Measurements from ENCODE around the gene BLOC1S3. TPM values are rescaled to one million over a fixed set of nuclear protein-coding genes. Genes with fewer than 3 reads are reported as not detected.

The BLOC1S3 gene
- total RNA-seq, 1 donor from 2014 or later, result 6.0 TPM

DNA sequence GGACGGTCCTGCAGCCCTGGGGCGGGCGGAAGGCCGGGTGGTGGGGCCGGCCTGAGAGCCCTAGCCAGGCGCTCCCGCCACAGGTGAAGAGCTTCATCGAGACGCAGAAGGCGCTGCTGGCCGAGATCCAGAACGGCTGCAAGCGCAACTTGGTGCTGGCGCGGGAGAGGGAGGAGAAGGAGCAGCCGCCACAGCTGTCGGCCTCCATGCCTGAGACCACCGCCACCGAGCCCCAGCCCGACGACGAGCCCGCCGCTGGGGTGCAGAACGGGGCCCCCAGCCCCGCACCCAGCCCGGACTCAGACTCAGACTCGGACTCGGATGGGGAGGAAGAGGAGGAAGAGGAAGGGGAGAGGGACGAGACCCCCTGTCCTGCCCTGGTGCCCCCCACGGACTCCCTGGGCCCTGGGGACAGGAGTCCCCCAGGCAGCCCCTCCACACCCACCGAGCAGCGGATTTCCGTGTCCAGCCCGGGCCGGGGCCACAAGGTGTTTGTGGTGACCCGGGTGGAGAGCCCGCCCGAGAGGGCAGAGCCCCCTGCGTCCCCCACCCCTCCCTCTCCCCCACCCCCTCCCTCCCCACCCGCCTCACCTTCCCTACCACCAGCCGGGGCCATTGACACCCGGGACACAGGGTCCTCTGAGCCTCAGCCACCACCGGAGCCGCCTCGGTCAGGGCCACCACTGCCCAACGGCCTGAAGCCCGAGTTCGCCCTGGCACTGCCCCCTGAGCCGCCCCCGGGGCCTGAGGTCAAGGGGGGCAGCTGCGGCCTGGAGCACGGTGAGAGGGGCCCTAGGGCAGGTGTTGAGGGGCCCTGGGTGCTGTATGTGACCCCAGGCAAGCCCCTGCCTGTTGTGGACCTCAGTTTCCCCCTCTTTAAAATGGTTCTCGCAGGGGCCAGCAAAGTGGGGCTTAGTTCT is 33.1 kb upstream of the BLOC1S3 start:
- no peak for DNase-seq
- intact Hi-C loops (cut with micrococcal nuclease), result no loop called here
- ATAC-seq, result no peak

DNA sequence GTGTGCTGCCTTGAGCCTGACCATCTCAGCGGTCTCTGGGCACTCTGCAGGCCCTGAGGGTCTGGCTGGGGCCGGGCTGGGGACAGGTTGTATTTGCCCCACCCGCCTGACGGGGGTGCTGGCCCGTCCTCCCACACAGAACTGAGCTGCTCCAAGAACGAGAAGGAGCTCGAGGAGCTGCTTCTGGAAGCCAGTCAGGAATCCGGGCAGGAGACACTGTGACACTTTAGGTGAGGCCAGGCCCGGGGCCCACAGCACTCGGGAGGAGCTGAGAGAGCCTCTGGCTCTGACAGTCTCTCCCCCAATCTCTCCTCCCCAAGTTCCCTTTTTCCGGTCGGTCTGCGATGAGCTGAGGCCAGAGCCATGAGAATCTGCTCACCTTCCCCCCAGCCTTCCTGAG is 32.3 kb upstream of the BLOC1S3 start:
- ATAC-seq (no peak), DNase-seq (no peak)
- intact Hi-C loops (cut with micrococcal nuclease), result no loop called here

DNA sequence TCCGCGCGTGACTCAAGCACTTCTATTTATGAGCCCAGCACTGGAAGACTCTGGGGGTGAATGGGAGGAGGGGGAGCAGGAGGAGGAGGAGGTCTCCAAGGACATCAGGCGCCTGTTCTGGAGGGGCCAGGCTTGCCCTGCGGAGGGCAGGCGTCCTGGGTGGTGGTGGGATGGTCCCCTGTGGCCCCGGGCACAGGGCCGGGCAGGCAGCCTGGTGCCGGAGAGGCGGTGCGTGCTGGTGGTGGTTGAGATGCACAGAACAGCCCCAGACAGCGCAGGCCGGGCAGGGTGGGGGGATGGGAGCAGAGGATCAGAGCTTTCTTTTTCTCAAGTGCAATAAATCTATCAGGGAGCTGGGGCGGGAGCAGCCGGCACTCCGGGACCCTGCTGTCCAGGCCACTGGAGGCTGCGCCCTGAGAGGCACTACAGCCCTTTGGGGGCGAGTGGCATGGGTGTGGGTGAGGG is 31.8 kb upstream of the BLOC1S3 start:
- no peak for DNase-seq
- intact Hi-C loops (cut with micrococcal nuclease), result no loop called here
- ATAC-seq, result no peak

DNA sequence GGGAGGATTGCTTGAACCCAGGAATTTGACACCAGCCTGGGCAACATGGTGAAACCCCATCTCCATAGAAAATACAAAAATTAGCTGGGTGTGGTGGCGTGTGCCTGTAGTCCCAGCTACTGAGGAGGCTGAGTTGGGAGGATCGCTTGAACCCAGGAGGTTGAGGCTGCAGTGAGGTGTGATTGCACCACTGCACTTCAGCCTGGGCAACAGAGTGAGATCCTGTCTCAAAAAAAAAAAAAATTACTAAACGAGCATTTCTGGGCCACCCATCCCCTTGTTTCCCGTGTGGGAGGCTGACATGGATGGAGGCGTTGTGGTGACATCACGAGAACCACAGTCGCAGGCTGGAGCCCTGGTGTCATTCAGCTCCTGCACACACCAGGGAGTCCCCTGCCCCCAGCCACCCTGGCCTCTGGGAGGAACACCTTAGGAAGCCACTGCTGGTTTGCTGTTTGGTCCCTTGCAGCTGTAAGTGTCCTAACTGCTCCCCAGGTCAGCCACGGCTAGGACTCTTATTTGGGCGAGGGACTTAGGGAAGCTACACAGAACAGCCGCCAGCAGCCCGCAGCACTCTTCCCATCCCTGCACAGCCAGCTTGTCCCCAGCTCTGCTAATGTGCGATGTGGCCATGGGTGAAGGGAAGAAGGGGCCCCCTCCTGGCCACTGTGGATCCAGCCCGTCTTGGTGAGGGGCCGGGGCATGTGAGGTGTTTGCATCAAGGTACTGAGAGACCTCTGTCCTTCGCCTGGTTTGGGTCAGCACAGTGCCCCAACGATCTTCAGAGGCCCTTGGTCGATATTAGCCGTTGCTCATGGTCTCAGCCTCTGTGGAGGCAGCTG is 30.5 kb upstream of the BLOC1S3 start:
- intact Hi-C loops (cut with micrococcal nuclease), result no loop called here
- DNase-seq (no peak), ATAC-seq (no peak)

DNA sequence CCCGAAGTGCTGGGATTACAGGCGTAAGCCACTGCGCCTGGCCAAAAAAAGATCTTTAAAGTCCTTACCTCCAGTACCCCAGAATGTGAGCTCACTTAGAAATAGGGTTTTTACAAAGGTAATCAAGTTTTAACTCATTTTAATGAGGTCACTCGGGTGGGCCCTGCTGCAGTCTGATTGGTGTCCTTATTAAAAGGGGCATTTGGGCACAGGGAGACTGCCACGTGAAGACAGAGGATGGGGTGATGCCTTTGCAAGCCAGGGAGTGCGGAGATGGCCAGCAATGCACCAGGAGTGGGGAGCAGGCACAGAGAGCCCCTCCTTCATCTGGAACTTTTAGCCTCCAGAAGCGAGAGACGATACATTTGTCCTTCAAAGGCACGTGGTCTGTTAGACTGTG is 29.5 kb upstream of the BLOC1S3 start:
- intact Hi-C loops (cut with micrococcal nuclease), result no loop called here
- ATAC-seq (no peak), DNase-seq (no peak)

DNA sequence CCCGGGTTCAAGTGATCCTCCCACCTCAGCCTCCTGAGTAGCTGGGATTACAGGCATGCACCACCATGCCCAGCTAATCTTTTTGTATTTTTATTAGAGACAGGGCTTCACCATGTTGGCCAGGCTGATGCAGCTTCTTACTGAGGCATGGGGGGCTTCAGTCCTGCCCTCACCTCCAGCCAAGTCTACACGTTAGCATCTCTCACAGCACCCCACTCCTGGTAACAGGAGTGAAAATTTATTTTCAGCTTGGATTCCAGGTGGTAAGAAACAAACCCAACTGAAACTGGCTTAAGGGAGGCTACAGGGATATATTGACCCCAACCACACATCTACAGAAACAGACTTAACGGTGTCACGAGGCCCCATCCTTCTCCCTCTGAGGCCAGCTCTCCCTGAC is 28.4 kb upstream of the BLOC1S3 start:
- DNase-seq (no peak), ATAC-seq (no peak)
- intact Hi-C loops (cut with micrococcal nuclease), result no loop called here

DNA sequence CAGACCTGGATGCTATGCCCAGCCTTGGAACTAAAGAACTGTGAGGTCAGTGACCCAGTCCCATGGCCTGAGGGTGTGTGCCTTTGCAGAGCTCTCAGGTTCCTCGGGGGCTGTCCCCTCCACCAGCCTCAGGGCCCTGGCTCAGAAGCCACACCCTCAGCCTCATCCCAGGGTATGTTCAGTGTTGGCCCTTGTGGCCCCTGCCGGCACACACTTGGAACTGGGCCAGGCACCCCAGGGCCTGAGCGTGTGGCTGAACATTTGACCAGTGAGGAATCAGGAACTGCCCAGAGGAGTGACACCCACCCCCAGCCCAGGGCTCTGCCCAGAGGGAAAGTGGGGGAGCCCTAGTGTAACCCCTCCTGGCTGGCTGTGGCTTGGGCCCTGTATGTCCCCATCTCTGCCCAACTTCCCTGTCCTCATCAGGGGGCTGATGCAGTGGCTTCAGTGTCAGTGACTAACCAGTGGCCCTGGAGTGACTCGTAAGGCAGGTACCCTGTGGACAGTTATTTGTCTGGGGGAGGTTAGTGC is 27.8 kb upstream of the BLOC1S3 start:
- intact Hi-C loops (cut with micrococcal nuclease), result no loop called here
- ATAC-seq, result no peak
- DNase-seq, result no peak

DNA sequence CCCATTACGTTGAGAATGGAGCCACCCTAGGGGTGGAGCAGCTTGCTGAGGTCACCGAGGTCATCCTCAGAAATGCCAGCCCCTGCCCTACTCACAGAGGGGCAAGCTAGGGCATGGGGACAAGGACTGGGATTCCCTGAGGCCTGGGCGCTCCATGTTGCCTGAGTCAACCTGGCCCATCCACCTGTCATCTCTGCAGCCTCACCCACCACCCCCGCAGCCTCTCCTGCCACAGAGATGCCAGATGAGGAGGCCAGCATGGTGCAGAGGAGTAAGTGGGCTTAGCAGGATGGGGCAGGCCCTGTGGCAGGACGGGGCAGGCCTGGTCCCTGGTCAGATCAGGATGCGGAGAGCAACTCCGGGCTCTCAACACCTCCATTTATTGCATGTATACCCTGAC is 27.3 kb upstream of the BLOC1S3 start:
- DNase-seq, result no peak
- ATAC-seq, result no peak
- intact Hi-C loops (cut with micrococcal nuclease), result no loop called here

DNA sequence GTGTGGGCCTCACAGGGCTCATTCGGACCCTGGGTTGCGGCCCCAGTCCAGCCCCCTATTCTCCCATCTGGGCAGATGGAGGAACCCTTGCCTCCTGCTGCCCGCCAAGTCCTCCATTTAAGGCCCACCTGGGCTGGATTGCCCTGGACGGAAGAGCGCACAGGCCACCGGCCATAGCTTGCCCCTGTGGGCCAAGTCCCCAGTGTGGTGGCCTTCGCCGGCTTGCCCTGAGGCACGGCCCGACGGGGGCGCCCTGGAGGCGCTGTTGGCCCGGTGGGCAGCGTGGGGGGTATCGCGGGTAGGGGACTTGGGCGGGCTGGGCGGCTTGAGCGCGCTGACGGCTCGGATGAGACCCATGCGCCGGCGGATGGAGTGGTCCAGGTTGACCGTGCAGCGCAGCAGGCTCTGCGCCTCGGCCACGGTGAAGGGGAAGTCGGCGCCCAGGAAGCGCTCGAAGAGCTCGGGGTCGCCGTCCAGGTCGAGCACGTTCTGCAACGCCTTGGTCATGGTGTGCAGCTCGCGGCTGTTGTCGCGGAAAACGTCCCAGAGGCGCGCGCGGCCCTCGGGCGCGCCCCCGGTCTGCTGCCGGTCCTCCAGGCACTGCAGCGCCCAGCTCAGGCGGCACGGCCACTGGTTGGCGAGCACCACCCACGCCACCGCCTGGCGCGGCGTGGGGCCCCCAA is 26.6 kb upstream of the BLOC1S3 start:
- ATAC-seq, result no peak
- intact Hi-C loops (cut with micrococcal nuclease), result no loop called here
- no peak for DNase-seq

DNA sequence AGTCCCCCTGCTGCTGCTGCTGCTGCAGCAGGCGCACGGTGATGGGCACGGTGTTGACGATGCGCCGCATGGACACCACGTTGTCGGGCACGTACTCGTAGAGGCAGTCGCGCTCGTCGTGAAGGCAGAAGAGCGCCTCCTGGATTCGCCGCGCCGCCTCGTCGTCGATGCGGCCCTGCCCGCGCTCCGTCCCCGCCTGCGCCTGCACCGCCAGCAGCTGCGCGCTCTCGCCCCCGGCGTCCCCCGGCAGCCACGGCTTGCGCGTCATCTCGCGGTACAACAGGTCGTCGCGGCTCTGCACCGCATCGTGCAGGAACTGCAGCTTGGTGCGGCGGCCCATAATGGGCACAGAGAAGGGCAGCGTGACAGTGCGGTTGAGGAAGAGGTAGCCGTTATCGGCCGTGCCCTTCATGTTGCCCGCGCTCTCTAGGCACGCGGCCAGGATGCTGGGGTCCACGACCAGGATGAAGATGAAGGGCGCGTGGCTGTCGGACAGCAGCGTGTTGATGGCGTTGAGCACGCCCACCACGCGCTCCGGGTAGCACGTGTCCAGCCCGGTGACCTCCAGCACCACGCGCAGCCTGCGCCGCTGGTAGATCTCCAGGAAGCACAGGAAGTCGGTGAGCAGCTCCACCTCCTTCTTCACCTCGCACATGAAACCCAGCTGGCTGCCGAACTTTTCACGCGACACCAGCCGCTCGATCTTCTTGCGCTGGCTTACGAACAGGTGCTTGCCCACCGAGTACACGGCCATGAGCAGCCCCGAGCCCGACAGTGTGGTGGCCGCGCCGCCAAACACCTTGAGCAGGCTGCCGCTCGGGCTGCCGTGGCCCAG is 25.9 kb upstream of the BLOC1S3 start:
- DNase-seq, result peak; percentile 64
- intact Hi-C loops (cut with micrococcal nuclease), result no loop called here
- peak; percentile 60 for ATAC-seq

DNA sequence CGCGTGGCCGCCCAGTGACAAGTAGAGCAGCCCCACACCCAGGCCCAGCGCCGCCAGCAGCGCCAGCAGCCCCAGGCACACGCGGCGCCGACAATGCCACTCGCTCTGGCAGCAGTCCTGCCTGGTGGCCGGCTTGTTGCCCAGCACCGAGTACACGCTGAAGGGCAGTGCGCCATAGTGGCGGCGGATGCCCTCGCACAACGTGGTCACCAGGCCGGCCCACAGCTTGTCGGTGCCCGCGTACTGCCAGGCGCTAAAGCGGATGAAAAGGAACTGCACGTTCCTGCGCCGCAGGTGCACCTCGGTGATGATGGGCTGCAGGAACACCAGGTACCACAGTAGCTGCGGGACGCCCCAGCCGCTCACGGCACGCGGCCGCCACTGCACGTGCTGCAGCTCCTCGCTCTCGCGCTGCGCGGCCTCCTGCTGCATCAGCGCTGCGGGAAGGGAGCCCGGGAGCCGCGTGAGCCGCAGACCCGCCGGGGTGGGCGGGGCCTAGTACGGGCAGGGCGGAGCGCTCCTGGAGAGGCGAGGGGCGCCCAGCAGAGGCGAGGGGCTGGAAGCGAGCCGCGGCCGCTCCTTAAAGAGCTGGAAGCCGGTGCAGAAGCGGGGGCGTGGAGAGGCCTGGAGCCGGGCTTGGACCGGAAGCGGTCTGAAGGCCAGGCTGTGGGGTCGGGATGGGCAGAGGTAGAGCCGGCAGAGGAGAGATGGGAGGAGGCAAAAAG is 25.1 kb upstream of the BLOC1S3 start:
- ATAC-seq (peak; percentile 75), DNase-seq (peak; percentile 70)
- intact Hi-C loops (cut with micrococcal nuclease), result no loop called here

DNA sequence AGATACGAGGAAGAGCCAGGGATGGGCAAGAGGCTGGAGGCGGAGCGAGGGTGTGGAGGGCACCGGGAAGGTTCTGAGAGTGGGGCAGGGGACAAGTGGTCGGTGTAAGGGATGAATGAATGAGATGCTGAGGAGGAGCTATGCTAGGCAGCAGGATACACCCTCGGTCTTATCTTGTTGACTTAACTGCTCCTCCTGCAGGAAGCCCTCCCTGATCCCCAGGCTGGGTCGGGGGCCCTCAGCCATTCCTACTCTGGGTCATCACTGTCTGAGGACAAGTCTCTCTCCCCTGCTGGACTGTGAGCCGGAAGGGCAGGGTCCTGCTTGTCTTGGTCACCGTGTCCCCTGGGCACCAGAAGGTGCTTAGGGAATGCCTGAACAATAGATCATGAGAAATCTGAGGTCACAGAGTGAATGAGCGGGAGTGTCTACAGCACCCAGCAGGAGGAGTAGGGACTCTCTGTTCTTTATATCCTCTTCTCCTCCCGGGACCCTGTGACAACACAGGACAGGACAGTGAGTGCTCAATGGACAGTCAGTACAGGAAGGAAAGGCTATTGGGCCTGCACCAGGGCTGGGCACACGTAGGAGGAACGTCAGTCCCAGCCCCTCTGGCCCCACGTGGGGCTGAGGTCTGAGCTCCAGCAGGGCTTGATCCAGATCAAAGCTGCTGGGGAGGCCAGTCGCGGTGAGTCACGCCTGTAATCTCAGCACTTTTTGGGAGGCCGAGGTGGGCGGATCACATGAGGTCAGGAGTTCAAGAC is 24.3 kb upstream of the BLOC1S3 start:
- DNase-seq, result no peak
- peak; percentile 36 for ATAC-seq
- intact Hi-C loops (cut with micrococcal nuclease), result no loop called here

DNA sequence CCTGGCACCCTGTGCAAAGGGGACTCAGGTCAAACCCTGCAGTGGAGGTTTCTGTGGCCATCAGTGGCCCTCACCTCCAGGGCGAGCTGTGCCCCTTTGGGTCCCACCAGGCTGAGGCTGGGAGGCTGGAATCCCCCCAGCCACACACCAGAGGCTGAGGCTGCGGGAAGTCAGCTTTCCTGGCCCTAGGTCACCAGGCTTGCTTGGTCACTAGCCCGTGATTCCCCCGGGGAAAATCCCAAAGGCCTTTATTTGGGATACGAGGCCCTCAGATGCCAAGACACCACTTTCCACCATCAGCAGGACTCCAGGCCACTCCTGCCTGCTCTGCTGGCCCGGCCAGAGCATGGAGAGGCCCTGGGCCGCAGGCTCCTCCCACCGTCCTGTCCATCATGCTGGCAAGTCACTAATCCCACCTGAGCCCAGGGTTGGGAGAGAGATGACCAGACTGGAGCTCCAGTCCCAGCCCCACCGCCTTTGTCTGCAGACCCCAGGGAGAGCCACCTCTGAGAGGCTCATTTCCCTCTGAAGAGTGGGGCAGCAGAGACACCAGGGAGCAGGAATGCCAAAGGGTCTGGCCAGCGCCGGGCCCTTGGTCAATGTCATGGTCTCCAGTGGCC is 22.5 kb upstream of the BLOC1S3 start:
- ATAC-seq, result no peak
- no peak for DNase-seq
- intact Hi-C loops (cut with micrococcal nuclease), result no loop called here

DNA sequence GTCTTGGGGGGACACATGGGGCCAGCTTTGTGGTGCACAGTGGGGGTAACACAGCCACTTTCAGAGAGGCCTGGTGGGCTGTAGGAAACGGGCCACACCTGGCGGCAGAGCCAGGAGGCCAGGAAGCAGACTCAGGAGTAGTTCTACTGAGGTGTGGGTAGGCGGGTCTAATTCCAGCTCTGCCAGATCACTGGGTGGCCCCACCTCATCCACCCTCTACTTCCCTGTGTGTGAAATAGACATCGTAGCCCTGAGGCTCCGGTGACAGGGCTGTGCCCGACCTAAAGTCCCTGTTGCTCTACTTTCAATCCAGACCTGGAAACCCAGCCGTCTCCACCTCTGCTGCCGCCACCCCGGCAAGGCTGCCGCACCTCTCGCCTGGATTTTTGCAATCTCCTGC is 21.8 kb upstream of the BLOC1S3 start:
- intact Hi-C loops (cut with micrococcal nuclease), result no loop called here
- DNase-seq (no peak), ATAC-seq (no peak)

DNA sequence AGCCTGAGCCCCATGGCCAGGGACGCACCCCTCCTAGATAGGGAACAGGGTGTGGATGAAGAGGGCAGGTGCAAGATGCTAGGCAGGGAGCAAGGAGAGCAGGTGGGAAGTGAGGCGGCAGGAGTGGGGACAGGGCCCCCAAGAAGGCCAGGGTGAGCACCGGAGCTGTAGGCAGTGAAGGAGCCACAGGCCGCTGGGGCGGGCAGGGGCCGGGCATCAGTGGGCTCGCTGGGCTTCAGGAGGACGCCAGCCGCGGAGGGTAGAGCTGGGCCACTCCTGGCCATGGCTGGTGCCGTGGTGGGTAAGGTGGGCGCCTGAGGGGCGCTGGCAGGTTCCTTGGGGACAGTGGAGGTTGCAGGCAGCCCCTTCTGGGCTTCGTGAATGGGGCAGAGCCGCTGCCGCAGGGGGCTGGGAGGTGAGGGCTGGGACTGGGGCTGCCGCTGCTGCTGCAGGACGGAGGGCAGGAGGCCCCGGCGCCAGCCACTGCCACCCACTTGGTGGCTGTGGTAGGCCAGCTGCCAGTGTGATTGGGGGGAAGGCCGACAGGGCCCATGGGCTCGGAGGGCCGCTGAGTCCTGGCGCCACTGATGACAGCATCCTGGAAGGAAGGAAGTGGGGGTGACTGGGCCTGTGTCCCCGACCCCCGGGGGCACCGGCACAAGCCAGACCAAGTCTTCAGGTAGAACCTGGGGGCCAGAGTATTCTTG is 19.9 kb upstream of the BLOC1S3 start:
- intact Hi-C loops (cut with micrococcal nuclease), result no loop called here
- DNase-seq, result no peak
- ATAC-seq, result no peak

DNA sequence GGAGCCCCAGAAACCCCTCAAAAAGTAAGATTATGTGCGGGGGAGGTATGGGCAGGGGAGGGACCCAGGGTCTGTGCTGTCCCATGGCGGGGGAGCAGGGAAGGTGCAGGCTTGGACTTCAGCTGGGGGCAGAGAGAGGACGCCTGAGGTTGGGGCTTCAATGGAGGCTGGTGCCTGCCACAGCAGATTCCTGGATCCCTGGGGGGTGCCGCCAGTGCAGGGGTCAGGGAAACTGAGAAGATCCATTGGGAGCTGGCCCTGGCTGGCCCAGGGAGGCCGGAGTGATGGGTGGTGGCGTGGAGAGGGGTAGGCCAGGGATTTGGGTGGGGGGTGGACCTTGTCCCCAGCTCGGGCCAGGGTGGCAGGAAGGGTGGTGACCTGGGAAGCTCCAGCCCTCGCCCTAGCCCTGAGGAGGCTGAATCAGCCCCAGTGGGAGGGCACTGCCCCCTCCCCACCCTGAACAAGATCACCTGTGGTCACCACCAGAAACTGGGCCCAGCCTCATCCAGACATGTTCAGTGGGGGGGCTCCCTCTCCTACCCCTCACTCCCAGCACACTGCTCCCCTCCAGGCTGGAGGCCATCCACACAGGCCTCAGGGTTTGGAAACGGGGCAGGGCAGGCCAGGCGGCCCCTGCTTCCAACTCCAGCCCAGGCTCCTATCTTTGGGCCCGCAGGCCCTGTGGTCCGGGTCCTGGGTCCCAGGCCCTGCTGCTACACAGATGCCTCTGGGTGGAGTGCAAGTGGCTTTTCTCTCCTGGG is 19.2 kb upstream of the BLOC1S3 start:
- no peak for ATAC-seq
- DNase-seq, result no peak
- intact Hi-C loops (cut with micrococcal nuclease), result no loop called here
